Stimulated activated CD8-positive, alpha-beta memory T cell treated with anti-CD3 and anti-CD28 coated beads, Interleukin-15, amount 100 ng/mL, for 1 hour (primary cell): ENCODE data around the gene PRSS33.

Experiments
- DNase-seq: peaks from one replicate; pipeline ENCODE4 v3.0.0-alpha.2; 2020; ENCODE audit warnings: low read depth

Gene PRSS33

GRCh38 chr16:2761886-2762583 lies 25.3 kb downstream of the PRSS33 start:
- DNase-seq = no peak

GRCh38 chr16:2761472-2761871 lies 25.9 kb downstream of the PRSS33 start:
- no peak for DNase-seq

GRCh38 chr16:2757344-2757743 lies 30.0 kb downstream of the PRSS33 start:
- DNase-seq = no peak

GRCh38 chr16:2756288-2757015 lies 30.9 kb downstream of the PRSS33 start:
- no peak for DNase-seq

- DNase-seq = no peak
Measured at GRCh38 chr16:2755158-2755557, 32.2 kb downstream of the PRSS33 start.

GRCh38 chr16:2753733-2754020 lies 33.7 kb downstream of the PRSS33 start:
- DNase-seq = no peak

GRCh38 chr16:2752850-2753732 lies 34.3 kb downstream of the PRSS33 start:
- no peak for DNase-seq

GRCh38 chr16:2752035-2752849 lies 35.1 kb downstream of the PRSS33 start, which contains the start of gene SRRM2:
Gene SRRM2, plus strand, starts transcription at chr16:2752638. Its CDS starts 3,727 bp downstream, at chr16:2756365.
- peak; percentile 94 for DNase-seq

GRCh38 chr16:2751577-2752034 lies 35.8 kb downstream of the PRSS33 start:
- DNase-seq = no peak

- DNase-seq = no peak
Measured at GRCh38 chr16:2749936-2750335, 37.4 kb downstream of the PRSS33 start.

- no peak for DNase-seq
Measured at GRCh38 chr16:2749476-2749875, 37.9 kb downstream of the PRSS33 start.

GRCh38 chr16:2748757-2749455 lies 38.5 kb downstream of the PRSS33 start:
- DNase-seq = no peak

GRCh38 chr16:2745961-2746360 lies 41.4 kb downstream of the PRSS33 start:
- DNase-seq = no peak

GRCh38 chr16:2745116-2745890 lies 42.1 kb downstream of the PRSS33 start:
- no peak for DNase-seq

GRCh38 chr16:2744711-2745110 lies 42.6 kb downstream of the PRSS33 start:
- no peak for DNase-seq

GRCh38 chr16:2743007-2743810 lies 44.2 kb downstream of the PRSS33 start:
- DNase-seq = no peak

- no peak for DNase-seq
Measured at GRCh38 chr16:2742323-2743006, 44.9 kb downstream of the PRSS33 start.

- no peak for DNase-seq
Measured at GRCh38 chr16:2741168-2741567, 46.2 kb downstream of the PRSS33 start.

GRCh38 chr16:2740476-2740875 lies 46.9 kb downstream of the PRSS33 start:
- no peak for DNase-seq
